H9 (cell line): ENCODE measurements around the gene AGMO. TPM values are rescaled to one million over a fixed set of nuclear protein-coding genes. Genes with fewer than 3 reads are reported as not detected.
A peak's percentile ranks its signal among the peaks of the same experiment; 100 is the strongest.

ENCODE experiments used
- DNase-seq: peaks from one replicate; pipeline ENCODE4 v3.0.0-alpha.2; 2017
- H2AFZ ChIP-seq: one replicate; pipeline ENCODE4 v1.6.1; 2013; ENCODE audit warnings: mild to moderate bottlenecking, low read length, control low read depth, moderate library complexity
- H2AK5ac ChIP-seq: 2 replicates; pipeline ENCODE4 v1.6.1; 2013; ENCODE audit warnings: low read length, control low read depth, mixed read lengths; ENCODE audit not compliant: insufficient read length
- H2BK120ac ChIP-seq: one replicate; pipeline ENCODE4 v1.6.1; 2013; ENCODE audit warnings: low read depth, mild to moderate bottlenecking, low read length, control low read depth, inconsistent platforms; ENCODE audit not compliant: poor library complexity, severe bottlenecking
- H2BK12ac ChIP-seq: 2 replicates; pipeline ENCODE4 v1.6.1; 2013; ENCODE audit warnings: low read length, control low read depth, mixed read lengths, low read depth; ENCODE audit not compliant: insufficient read length
- H2BK15ac ChIP-seq: 2 replicates; pipeline ENCODE4 v1.6.1; 2013; ENCODE audit warnings: low read depth, low read length, control low read depth
- H2BK20ac ChIP-seq: one replicate; pipeline ENCODE4 v1.6.1; 2013; ENCODE audit warnings: low read depth, mild to moderate bottlenecking, low read length, control low read depth, inconsistent platforms; ENCODE audit not compliant: poor library complexity, severe bottlenecking
- H2BK5ac ChIP-seq: 2 replicates; pipeline ENCODE4 v1.6.1; 2013; ENCODE audit warnings: low read length, control low read depth, mixed read lengths; ENCODE audit not compliant: insufficient read length
- H3K14ac ChIP-seq: 2 replicates; pipeline ENCODE4 v1.6.1; 2013; ENCODE audit warnings: low read length, control low read depth; ENCODE audit not compliant: insufficient read depth
- H3K18ac ChIP-seq: 2 replicates; pipeline ENCODE4 v1.6.1; 2013; ENCODE audit warnings: low read depth, mild to moderate bottlenecking, mixed read lengths, low read length, control low read depth; ENCODE audit not compliant: insufficient read length
- H3K23ac ChIP-seq: 2 replicates; pipeline ENCODE4 v1.6.1; 2013; ENCODE audit warnings: low read length, control low read depth, mixed read lengths, low read depth; ENCODE audit not compliant: insufficient read length
- H3K23me2 ChIP-seq: 2 replicates; pipeline ENCODE4 v1.6.1; 2013; ENCODE audit warnings: low read depth, mild to moderate bottlenecking, mixed read lengths, low read length, control low read depth; ENCODE audit not compliant: insufficient read length, poor library complexity, severe bottlenecking
- H3K27ac ChIP-seq: 2 replicates; pipeline ENCODE4 v1.5.1; 2013; ENCODE audit warnings: low read length, control low read depth, mixed read lengths, low read depth; ENCODE audit not compliant: insufficient read length
- H3K27me3 ChIP-seq: 2 replicates; pipeline ENCODE4 v1.6.1; 2013; ENCODE audit warnings: low read length, control low read depth, inconsistent platforms; ENCODE audit not compliant: insufficient read depth
- H3K4ac ChIP-seq: 2 replicates; pipeline ENCODE4 v1.6.1; 2013; ENCODE audit warnings: low read depth, mild to moderate bottlenecking, control low read depth, inconsistent platforms, low read length, moderate library complexity
- H3K4me1 ChIP-seq: 2 replicates; pipeline ENCODE4 v1.6.1; 2013; ENCODE audit warnings: low read length, control low read depth, inconsistent platforms; ENCODE audit not compliant: insufficient read depth
- H3K4me2 ChIP-seq: 2 replicates; pipeline ENCODE4 v1.6.1; 2013; ENCODE audit warnings: low read length, control low read depth, mixed read lengths; ENCODE audit not compliant: insufficient read length, insufficient read depth
- H3K56ac ChIP-seq: 2 replicates; pipeline ENCODE4 v1.6.1; 2013; ENCODE audit warnings: low read depth, mild to moderate bottlenecking, mixed read lengths, low read length, control low read depth; ENCODE audit not compliant: insufficient read length
- H3K79me1 ChIP-seq: 2 replicates; pipeline ENCODE4 v1.6.1; 2013; ENCODE audit warnings: low read depth, mild to moderate bottlenecking, moderate library complexity, low read length, control low read depth, inconsistent platforms; ENCODE audit not compliant: insufficient read depth, poor library complexity, severe bottlenecking
- H3K79me2 ChIP-seq: 2 replicates; pipeline ENCODE4 v1.6.1; 2013; ENCODE audit warnings: low read length, control low read depth, inconsistent platforms; ENCODE audit not compliant: insufficient read depth
- H3K9ac ChIP-seq: 2 replicates; pipeline ENCODE4 v1.6.1; 2013; ENCODE audit warnings: low read length, control low read depth, mixed read lengths; ENCODE audit not compliant: insufficient read length; ENCODE audit errors: extremely low read depth
- H3K9me3 ChIP-seq: one replicate; pipeline ENCODE4 v1.6.1; 2013; ENCODE audit warnings: low read depth, low read length, inconsistent platforms; ENCODE audit not compliant: control insufficient read depth
- H3T11ph ChIP-seq: one replicate; pipeline ENCODE4 v1.6.1; 2013; ENCODE audit warnings: mild to moderate bottlenecking, low read length, control low read depth, inconsistent platforms
- H4K20me1 ChIP-seq: one replicate; pipeline ENCODE4 v1.6.1; 2013; ENCODE audit not compliant: control insufficient read depth, insufficient read length, insufficient read depth
- H4K5ac ChIP-seq: 2 replicates; pipeline ENCODE4 v1.6.1; 2013; ENCODE audit warnings: low read depth, mild to moderate bottlenecking, mixed read lengths, low read length, control low read depth; ENCODE audit not compliant: insufficient read length
- H4K8ac ChIP-seq: replicated peaks from 2 replicates; pipeline ENCODE4 v1.6.1; 2013; ENCODE audit warnings: low read length, control low read depth, mixed read lengths, low read depth; ENCODE audit not compliant: insufficient read length
- H4K91ac ChIP-seq: 2 replicates; pipeline ENCODE4 v1.6.1; 2013; ENCODE audit warnings: low read depth, mild to moderate bottlenecking, moderate library complexity, mixed read lengths, low read length, control low read depth; ENCODE audit not compliant: insufficient read length
- H3K27ac Mint-ChIP-seq, 3 experiments: 2 replicates in 2 of 3; 3 replicates in 1 of 3; pipeline ENCODE4 v1.8.0; 2020 to 2021; ENCODE audit warnings: mixed read lengths in 3 of 3, mild to moderate bottlenecking in 1 of 3, moderate library complexity in 1 of 3
- H3K27me3 Mint-ChIP-seq: 2 replicates; pipeline ENCODE4 v1.8.0; 2021; ENCODE audit warnings: low read depth, mild to moderate bottlenecking, moderate library complexity, mixed read lengths
- H3K36me3 Mint-ChIP-seq, 3 experiments: 2 replicates in 2 of 3; 3 replicates in 1 of 3; pipeline ENCODE4 v1.8.0; 2020 to 2021; ENCODE audit warnings: low read depth in 3 of 3, mixed read lengths in 3 of 3; ENCODE audit not compliant: insufficient read depth in 1 of 3
- H3K4me1 Mint-ChIP-seq, 2 experiments: 2 replicates each; pipeline ENCODE4 v1.8.0; 2020; ENCODE audit warnings: mixed read lengths in 2 of 2
- H3K4me3 Mint-ChIP-seq, 2 experiments: 2 replicates in 1 of 2; 3 replicates in 1 of 2; pipeline ENCODE4 v1.8.0; 2020 to 2021; ENCODE audit warnings: mild to moderate bottlenecking in 2 of 2, mixed read lengths in 2 of 2, moderate library complexity in 1 of 2
- H3K9me3 Mint-ChIP-seq, 2 experiments: 2 replicates in 1 of 2; 3 replicates in 1 of 2; pipeline ENCODE4 v1.8.0; 2020; ENCODE audit warnings: mild to moderate bottlenecking in 2 of 2, mixed read lengths in 2 of 2, moderate library complexity in 1 of 2
- CTCF ChIP-seq: fragments of 200-600 bp; sonication (generic); conservative IDR thresholded peaks from 3 replicates; pipeline ENCODE4 v1.8.0; 2021; ENCODE audit warnings: antibody characterized with exemption, mild to moderate bottlenecking
- WGBS: extraction: QIAGEN DNeasy Blood & Tissue Kit; methylation state at CpG from one replicate; pipeline ENCODE4 v1.1.7; 2013; ENCODE audit warnings: missing lambda C conversion rate, low lambda C conversion rate, mixed read lengths; ENCODE audit not compliant: insufficient read length; ENCODE audit errors: extremely low coverage; 5-methylcytosine and 5-hydroxymethylcytosine counted together
- total RNA-seq: library from RNA; stranded (reverse); gene quantifications from 2 replicates; pipeline ENCODE4 v1.2.1, GENCODE V29; 2021

Gene AGMO
- total RNA-seq, 1 experiment from 2014 or later = 0.70 TPM

- Histone ChIP-seq H2AFZ (no peak overlapping the region), H3K18ac (no peak overlapping the region), H4K91ac (no peak overlapping the region), H3K56ac (no peak overlapping the region), H3K79me1 (no peaks in the 10 kb centered on the region), H4K5ac (no peak overlapping the region), H2BK5ac (no peak overlapping the region), H3K4me1 (no peaks in the 10 kb centered on the region), H2BK15ac (no peak overlapping the region), H3K23me2 (no peaks in the 10 kb centered on the region), H3K27me3 (no peaks in the 10 kb centered on the region), H3K79me2 (no peaks in the 10 kb centered on the region), H2BK20ac (no peak overlapping the region), H3K4me2 (no peak overlapping the region), H3K9me3 (no peaks in the 10 kb centered on the region), H2AK5ac (no peak overlapping the region), H4K20me1 (no peaks in the 10 kb centered on the region), H2BK120ac (no peak overlapping the region), H2BK12ac (no peak overlapping the region), H3K14ac (no peak overlapping the region), H3T11ph (no peak overlapping the region), H3K4ac (no peak overlapping the region), H3K27ac (no peak overlapping the region), H4K8ac (no peak overlapping the region), H3K9ac (no peak overlapping the region), H3K23ac (no peak overlapping the region)
- H3K9me3 Mint-ChIP-seq = peaks cover 2 to 4% of the 10 kb centered on the region in 2 experiments; a peak in 2 of 5 replicates
- TF ChIP-seq CTCF = no peak
- 0 out of 7 replicates have a peak overlapping the region, but pooled peaks of 1 of the 3 experiments have one; percentile 30 for H3K27ac Mint-ChIP-seq
- no peak overlapping the region for H3K4me3 Mint-ChIP-seq
- WGBS = no CpG with 5 or more reads among the region's 1 CpG
- peaks cover 2 to 7% (median 2%) of the 10 kb centered on the region in 3 experiments; a peak in 4 of 7 replicates for H3K36me3 Mint-ChIP-seq
- peaks cover 7 to 12% of the 10 kb centered on the region in 2 experiments for H3K4me1 Mint-ChIP-seq
- no peak for DNase-seq
- no peaks in the 10 kb centered on the region for H3K27me3 Mint-ChIP-seq
Observed at GRCh38 chr7:15175152-15175551, 386.7 kb downstream of the AGMO start.
